ENCODE results near the gene SLC44A3. TPM values are rescaled to one million over a fixed set of nuclear protein-coding genes. Genes with fewer than 3 reads are reported as not detected.

SLC44A3 gene
- total and polyA plus RNA-seq, 2 of the 8 experiments (the other 6 are each of a cell fraction or from before 2014, with no cell fraction given), result 4.2 to 5.0 TPM

DNA sequence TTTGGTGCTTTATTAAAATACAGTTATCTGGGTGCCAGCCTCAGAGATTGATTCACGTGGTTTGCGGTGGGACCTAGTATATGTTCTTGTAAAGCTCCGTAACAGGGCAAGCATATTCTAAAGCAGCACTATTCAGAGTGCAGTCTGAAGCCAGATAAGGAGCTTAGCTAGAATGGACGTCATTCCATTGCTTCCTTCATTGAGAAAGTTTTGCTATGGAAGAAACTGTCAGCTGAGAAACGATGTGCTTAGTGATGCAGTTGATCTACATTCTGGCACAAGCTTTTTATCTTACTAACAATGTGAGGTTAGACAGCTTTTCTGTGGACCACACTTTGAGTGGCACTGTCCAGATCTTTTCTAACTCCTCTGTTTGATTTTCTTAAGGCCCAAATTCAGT is 26.2 kb downstream of the SLC44A3 start:
- Histone ChIP-seq H4K20me1 (replicated peaks in 1 of 2; ENCODE audit: control insufficient read depth in 1 of 2, insufficient read depth in 2 of 2, low read length in 2 of 2) (no peaks in the 10 kb centered on the region), H3K4ac (replicated peaks; ENCODE audit: insufficient read length, low read depth, low read length) (no peak overlapping the region), H3K14ac (ENCODE audit: insufficient read length) (no peak overlapping the region), H4K5ac (ENCODE audit: insufficient read length, low read depth, low read length) (no peak overlapping the region), H3K4me2 (ENCODE audit: insufficient read depth in 1 of 2, low read depth in 2 of 2, low read length in 2 of 2) (no peak overlapping the region), H3K79me2 (ENCODE audit: control insufficient read depth in 1 of 2, insufficient read depth in 2 of 2, low read length in 2 of 2) (no peaks in the 10 kb centered on the region), H3K27me3 (replicated peaks in 1 of 4; ENCODE audit: control insufficient read depth in 3 of 4, extremely low read depth in 1 of 4, insufficient read depth in 3 of 4, low read length in 3 of 4) (no peaks in the 10 kb centered on the region), H3K23ac (ENCODE audit: insufficient read length) (no peak overlapping the region), H3K9me3 (ENCODE audit: insufficient read depth in 2 of 2, low read depth in 1 of 2, low read length in 1 of 2) (no peaks in the 10 kb centered on the region), H2AK5ac (ENCODE audit: low read depth, low read length) (no peak overlapping the region), H2BK120ac (replicated peaks; ENCODE audit: low read depth, low read length) (no peak overlapping the region), H2BK20ac (ENCODE audit: low read length) (no peak overlapping the region), H3K4me1 (replicated peaks in 1 of 4; ENCODE audit: control insufficient read depth in 3 of 4, insufficient read depth in 4 of 4, low read length in 3 of 4) (no peaks in the 10 kb centered on the region), H3K36me3 (ENCODE audit: control insufficient read depth in 2 of 4, insufficient read depth in 4 of 4, low read length in 3 of 4) (no peaks in the 10 kb centered on the region), H3K79me1 (ENCODE audit: low read depth, low read length) (no peaks in the 10 kb centered on the region), H2BK15ac (ENCODE audit: low read length) (no peak overlapping the region), H3K56ac (replicated peaks; ENCODE audit: insufficient read length, low read depth, low read length) (no peak overlapping the region), H3K23me2 (ENCODE audit: low read depth, low read length) (no peaks in the 10 kb centered on the region), H3K27ac (ENCODE audit: low read depth, low read length) (no peak overlapping the region), H3K18ac (ENCODE audit: extremely low read depth, low read length) (no peak overlapping the region), H3K9ac (replicated peaks in 1 of 4; ENCODE audit: extremely low read depth in 1 of 4, low read depth in 3 of 4, low read length in 3 of 4) (no peak overlapping the region), H2AFZ (ENCODE audit: low read length) (no peak overlapping the region), H2BK12ac (ENCODE audit: low read depth, low read length) (no peak overlapping the region), H4K8ac (ENCODE audit: extremely low read depth, insufficient read depth, low read length) (no peak overlapping the region), H4K91ac (replicated peaks; ENCODE audit: insufficient read length, low read length) (no peak overlapping the region), H2BK5ac (ENCODE audit: low read depth, low read length) (no peak overlapping the region), H3K4me3 (ENCODE audit: extremely low read depth in 1 of 4, insufficient read depth in 2 of 4, low read depth in 3 of 4, low read length in 4 of 4) (no peak overlapping the region)
- ChIA-PET POLR2A (ENCODE audit: partially characterized antibody) (interaction anchor here (0.6 kb wide), 1 partner anchor 977 kb away, joined by 3 read pairs; no protein-coding TSS in a partner anchor), CTCF (ENCODE audit: partially characterized antibody) (interaction anchor here (1.0 to 3.3 kb wide), 5 partner anchors 8 to 329 kb away, joined by 3 to 18 read pairs (median 3); no protein-coding TSS in a partner anchor)
- WGBS, 2 experiments (ENCODE audit: extremely low coverage in 1 of 2, insufficient coverage in 1 of 2, insufficient read length in 1 of 2, insufficient replicate concordance in 2 of 2, low coverage in 1 of 2, low lambda C conversion rate in 2 of 2, missing lambda C conversion rate in 1 of 2), result 90% methylated on average over 5 of the region's 5 CpGs; no CpG with 5 or more reads in 1 of the 2 experiments
- FAIRE-seq (no peak), DNase-seq (ENCODE audit: low read depth in 1 of 2, low spot score in 2 of 2) (no peak)
- TF ChIP-seq RXRA (IDR thresholded peaks at IDR 0.05; ENCODE audit: insufficient read depth, low read depth, low read length) (no peak), POU5F1 (IDR thresholded peaks at IDR 0.05; ENCODE audit: low read depth, low read length) (no peak)

Measured in H1 (cell line).